Esophagus muscularis mucosa (tissue), 4 donors: Measurements from ENCODE around the gene TMF1.

ENCODE experiments used
- CTCF ChIP-seq, 3 experiments: fragments of 200-600 bp in 2 of 3; fragments of 450-650 bp in 1 of 3; sonication (generic) in 2 of 3; IDR thresholded peaks; one replicate each; pipeline ENCODE4 v1.5.1; 2017 to 2019; ENCODE audit warnings: antibody characterized with exemption in 3 of 3, mild to moderate bottlenecking in 2 of 3, moderate library complexity in 1 of 3
- EP300 ChIP-seq: sonication (generic); formaldehyde crosslinking; IDR thresholded peaks from one replicate; pipeline ENCODE4 v1.6.1; 2017; ENCODE audit warnings: antibody characterized with exemption
- POLR2A ChIP-seq: fragments of 450-650 bp; IDR thresholded peaks from one replicate; pipeline ENCODE4 v1.6.1; 2017; ENCODE audit warnings: antibody characterized with exemption, moderate library complexity, mild to moderate bottlenecking, low read depth

DNA sequence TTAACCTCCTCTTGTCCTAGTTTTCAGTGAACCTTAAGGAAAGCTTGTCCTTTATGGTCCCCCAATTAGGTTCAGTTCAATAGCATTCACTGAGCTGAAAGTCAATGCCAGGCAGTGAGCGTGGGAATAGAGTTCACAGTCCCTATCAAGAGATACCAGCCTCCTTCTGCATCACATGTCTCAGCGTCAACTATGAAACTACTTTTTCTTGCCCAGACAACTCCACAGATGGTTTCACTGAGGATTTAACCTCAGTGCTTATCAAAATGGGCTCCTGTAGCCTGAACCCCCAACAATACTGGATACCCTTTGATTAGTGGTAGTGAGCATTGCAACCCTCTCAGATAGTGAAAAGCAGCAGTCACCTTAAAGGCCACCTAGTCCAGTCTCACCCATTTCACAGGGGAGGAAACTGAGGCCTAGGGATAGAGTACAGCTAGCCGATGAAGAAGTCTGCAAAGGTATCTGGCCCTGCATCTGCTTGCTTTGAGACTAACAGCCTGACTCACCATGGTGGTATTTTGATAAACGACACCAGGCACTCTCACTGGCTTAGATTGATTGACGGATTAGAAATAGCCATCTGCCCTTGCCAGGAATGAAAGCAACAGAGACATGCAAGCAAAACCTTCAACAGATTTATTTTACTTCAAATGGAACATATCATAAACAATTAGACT lies 29.6 kb upstream of the TMF1 start:
- no peak for TF ChIP-seq CTCF (IDR thresholded peaks at IDR 0.05)
- no peak for TF ChIP-seq POLR2A
- TF ChIP-seq EP300 = no peak
